Glomerular endothelial cell (primary cell): Measurements from ENCODE around the gene GPR162. TPM values are rescaled to one million over a fixed set of nuclear protein-coding genes. Genes with fewer than 3 reads are reported as not detected.

ENCODE experiments used
- DNase-seq: peaks from one replicate; pipeline ENCODE4 v3.0.0-alpha.2; 2011; ENCODE audit warnings: low read depth, low spot score; ENCODE audit errors: extremely low read depth
- total RNA-seq: library from RNA; depleted of rRNA; stranded (reverse); fragments of >200 nt; gene quantifications from 2 replicates; pipeline ENCODE4 v1.2.3, GENCODE V29; 2015

Gene GPR162
- total RNA-seq, 1 donor from 2014 or later, result 3.7 TPM

DNA sequence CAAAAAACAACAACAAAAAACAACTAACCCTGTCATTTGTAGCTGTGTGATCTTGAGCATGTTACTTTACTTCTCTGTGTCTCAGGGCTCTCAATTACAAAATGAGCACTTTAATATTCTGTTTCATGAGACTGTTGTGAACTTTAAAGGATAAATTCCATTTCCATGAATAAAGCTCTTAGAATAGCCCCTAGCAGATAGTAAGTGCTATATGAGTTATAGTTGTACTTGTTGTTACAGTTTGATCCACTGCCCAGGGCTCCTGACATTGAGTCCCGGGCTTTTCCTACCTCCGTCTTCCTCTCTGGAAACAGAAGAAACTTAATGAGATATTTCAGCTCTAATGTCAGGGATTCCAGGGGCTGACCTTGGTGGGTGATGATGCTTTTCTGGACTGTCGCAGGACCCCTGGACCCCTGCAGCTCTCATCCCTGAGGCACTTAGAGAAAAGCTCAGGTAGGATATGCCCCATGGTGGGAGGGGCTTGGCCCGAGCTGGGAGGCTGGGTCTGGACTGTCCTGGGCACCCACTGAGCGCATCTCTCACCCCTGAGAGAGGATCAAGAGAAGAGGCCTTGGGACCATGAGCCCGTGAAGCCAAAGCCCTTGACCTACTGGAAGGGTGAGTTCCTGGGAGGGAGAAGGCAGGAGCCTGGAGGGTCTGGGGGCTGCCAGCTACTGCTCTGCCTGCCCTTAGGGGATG lies 11.7 kb downstream of the GPR162 start:
- DNase-seq, result no peak

GRCh38 chr12:6834254-6834653 lies 12.6 kb downstream of the GPR162 start:
- no peak for DNase-seq

- DNase-seq, result no peak
Measured at GRCh38 chr12:6834873-6835272, 13.3 kb downstream of the GPR162 start.

- DNase-seq, result no peak
Measured at GRCh38 chr12:6836851-6837250, 15.2 kb downstream of the GPR162 start.

DNA sequence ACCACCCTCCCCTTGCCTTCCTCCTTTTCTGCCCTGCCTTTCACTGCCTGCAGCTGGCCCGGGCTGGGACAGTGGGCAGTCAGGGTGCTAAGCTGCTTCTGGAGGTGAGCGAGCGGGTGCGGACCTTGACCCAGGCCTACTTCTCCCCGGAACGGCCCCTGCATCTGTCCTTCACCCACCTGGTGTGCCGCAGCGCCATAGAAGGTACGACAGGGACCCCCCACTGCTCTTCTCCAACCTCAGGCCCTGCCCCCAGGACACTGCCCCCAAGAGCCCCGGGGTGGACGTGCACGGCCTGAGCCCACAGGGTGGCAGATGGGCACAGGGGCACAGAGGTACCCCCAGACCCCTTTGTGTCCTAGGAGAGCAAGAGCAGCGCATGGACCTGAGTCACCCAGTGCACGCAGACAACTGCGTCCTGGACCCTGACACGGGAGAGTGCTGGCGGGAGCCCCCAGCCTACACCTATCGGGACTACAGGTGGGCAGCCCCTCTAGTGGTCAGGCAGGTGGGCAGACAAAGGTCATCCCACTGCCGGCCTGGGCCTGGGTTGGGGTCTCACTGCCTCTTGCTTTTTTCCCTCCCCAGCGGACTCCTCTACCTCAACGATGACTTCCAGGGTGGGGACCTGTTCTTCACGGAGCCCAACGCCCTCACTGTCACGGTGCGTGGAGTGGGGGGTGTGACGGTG lies 15.9 kb downstream of the GPR162 start:
- no peak for DNase-seq

GRCh38 chr12:6838854-6839253 lies 17.2 kb downstream of the GPR162 start:
- DNase-seq, result no peak

DNA sequence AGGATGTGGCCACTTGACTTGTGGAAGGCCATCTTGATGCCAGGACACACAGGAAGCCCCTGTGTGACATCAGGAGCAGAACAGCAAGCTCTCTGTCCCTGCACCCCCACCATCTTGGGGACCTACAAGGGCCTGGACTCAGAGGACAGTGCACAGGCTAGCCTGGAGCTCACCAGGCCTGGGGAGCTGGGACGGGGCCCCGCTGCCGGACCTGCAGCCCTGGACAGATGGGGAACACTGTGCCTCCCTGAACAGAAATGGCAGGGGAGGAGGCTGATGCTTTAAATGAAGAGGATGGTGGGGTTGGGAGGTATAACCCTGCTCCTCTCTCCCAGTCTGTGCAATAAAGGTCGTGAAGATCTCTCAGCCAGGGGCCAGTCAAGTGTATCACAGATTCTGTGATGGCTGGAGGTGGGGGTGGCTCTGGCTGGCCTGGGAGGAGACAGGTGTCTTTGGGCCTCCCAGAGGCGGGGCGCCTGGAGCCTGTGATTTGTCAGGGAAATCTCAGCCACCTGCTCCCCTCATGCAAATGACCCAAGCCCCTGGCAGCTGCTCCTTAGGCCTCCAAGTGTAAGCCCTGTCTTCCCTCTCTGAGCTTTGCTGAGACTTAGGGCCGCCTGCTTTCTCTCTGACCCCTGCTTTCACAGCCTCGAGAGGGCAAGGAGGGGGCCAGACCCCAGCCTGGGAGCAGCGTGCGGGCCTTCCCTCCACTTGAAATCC lies 18.0 kb downstream of the GPR162 start:
- DNase-seq, result no peak

- DNase-seq, result no peak
Measured at GRCh38 chr12:6840330-6840729, 18.7 kb downstream of the GPR162 start.

GRCh38 chr12:6840761-6841515 lies 19.3 kb downstream of the GPR162 start, which contains the start of gene GNB3:
Gene GNB3 (plus strand): TSS chr12:6840925. CDS start chr12:6841288, 363 bp downstream.
- no peak for DNase-seq

GRCh38 chr12:6842075-6842474 lies 20.5 kb downstream of the GPR162 start:
- DNase-seq, result no peak

- DNase-seq, result no peak
Measured at GRCh38 chr12:6843118-6843902, 21.7 kb downstream of the GPR162 start.

DNA sequence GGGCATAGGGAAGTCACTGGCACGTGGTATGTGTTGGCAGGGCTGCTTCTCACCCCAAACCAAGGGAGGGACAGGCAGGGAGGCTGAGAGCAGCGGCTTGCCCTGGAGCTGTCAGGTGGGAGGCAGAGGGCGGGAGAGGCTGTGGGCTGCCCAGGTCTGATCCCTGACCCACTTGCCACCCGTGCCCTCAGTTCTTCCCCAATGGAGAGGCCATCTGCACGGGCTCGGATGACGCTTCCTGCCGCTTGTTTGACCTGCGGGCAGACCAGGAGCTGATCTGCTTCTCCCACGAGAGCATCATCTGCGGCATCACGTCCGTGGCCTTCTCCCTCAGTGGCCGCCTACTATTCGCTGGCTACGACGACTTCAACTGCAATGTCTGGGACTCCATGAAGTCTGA lies 23.8 kb downstream of the GPR162 start:
- DNase-seq, result no peak

- DNase-seq, result no peak
Measured at GRCh38 chr12:6846316-6846869, 24.8 kb downstream of the GPR162 start.

DNA sequence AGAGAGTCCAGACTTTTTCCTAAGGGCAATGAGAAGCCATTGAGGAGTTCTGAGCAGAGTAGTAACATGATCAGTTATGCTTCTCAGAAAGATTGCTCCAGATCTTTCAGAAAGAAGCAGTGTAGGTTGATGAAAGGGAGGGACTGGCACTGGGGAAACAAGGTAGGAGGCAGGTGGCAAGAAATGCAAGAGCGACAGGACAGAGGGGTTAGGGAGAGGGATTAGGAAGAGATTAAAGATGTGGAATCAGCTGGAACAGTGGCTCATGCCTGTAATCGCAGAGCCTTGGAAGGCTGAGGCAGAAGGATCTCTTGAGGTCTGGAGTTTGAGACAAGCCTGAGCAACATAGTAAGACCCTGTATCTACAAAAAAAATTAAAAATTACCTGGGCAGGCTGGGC lies 26.1 kb downstream of the GPR162 start:
- no peak for DNase-seq

GRCh38 chr12:6849427-6849826 lies 27.8 kb downstream of the GPR162 start:
- DNase-seq, result no peak

DNA sequence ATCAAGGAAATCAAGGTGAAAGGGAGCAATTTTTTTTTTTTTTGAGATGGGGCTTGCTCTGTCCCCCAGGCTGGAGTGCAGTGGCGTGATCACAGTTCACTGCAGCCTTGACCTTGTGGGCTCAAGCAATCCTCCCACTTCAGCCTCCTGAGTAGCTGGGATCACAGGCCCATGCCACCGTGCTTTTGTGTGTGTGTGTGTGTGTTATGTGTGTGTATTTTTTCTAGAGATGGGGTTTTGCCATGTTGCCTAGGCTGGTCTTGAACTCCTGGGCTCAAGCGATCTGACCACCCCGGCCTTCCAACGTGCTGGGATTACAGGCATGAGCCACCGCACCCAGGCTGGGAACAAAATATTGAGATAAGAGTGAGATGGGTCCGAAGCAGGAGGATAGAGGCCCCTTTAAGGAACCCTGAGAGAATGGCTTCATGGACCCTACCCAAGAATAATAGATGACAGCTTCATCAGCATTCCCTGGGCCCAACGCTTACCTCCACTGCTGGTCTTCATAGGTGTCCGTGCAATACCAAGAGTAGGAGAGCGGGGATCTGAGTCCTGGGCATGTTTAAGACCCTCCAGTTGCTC lies 28.4 kb downstream of the GPR162 start:
- no peak for DNase-seq

GRCh38 chr12:6850796-6851152 lies 29.2 kb downstream of the GPR162 start:
- DNase-seq, result no peak

- DNase-seq, result peak; percentile 96
Measured at GRCh38 chr12:6851153-6851920, 29.7 kb downstream of the GPR162 start, which contains the start of gene CDCA3. Gene CDCA3 (minus strand): TSS chr12:6851286. CDS start chr12:6850952, 334 bp downstream.
